RWPE2 (cell line): ENCODE data around the gene DCHS1.

Experiments used
- ATAC-seq: fragments of 200-7000 bp; cut with Tn5 transposase; 3 replicates; pipeline ENCODE4 v1.9.1; 2021; ENCODE audit warnings: low read depth
- DNase-seq: peaks from one replicate; pipeline ENCODE4 v3.0.0-alpha.2; 2020; ENCODE audit warnings: low spot score
- H3K27ac ChIP-seq: fragments of 450-650 bp; 2 replicates; pipeline ENCODE4 v1.5.1; 2017; ENCODE audit warnings: mild to moderate bottlenecking; ENCODE audit not compliant: poor library complexity, severe bottlenecking
- H3K27me3 ChIP-seq: fragments of 250-450 bp; sonication (Bioruptor Pico); 2 replicates; pipeline ENCODE4 v1.5.1; 2021; ENCODE audit warnings: mild to moderate bottlenecking, moderate library complexity; ENCODE audit not compliant: insufficient read depth, poor library complexity, severe bottlenecking
- H3K36me3 ChIP-seq: fragments of 250-450 bp; sonication (Bioruptor Pico); 2 replicates; pipeline ENCODE4 v1.5.1; 2020; ENCODE audit warnings: low read depth, mild to moderate bottlenecking, moderate library complexity
- H3K4me1 ChIP-seq: fragments of 250-450 bp; sonication (Bioruptor Pico); 2 replicates; pipeline ENCODE4 v1.5.1; 2021; ENCODE audit warnings: mild to moderate bottlenecking, moderate library complexity; ENCODE audit not compliant: insufficient read depth, poor library complexity, severe bottlenecking
- H3K4me3 ChIP-seq: fragments of 250-450 bp; sonication (Bioruptor Pico); 2 replicates; pipeline ENCODE4 v1.5.1; 2021; ENCODE audit warnings: mild to moderate bottlenecking, moderate library complexity; ENCODE audit not compliant: severe bottlenecking
- H3K9me3 ChIP-seq: fragments of 250-450 bp; sonication (Bioruptor Pico); 2 replicates; pipeline ENCODE4 v1.5.1; 2021; ENCODE audit warnings: mild to moderate bottlenecking, moderate library complexity; ENCODE audit not compliant: severe bottlenecking
- CTCF ChIP-seq: fragments of 450-650 bp; IDR thresholded peaks from one replicate; pipeline ENCODE4 v1.5.1; 2017; ENCODE audit warnings: mild to moderate bottlenecking, moderate library complexity; ENCODE audit not compliant: poor library complexity, severe bottlenecking

The DCHS1 gene

GRCh38 chr11:6638429-6638828, 17.2 kb downstream of the DCHS1 start:
- ATAC-seq (0 out of 3 replicates have a peak, but pooled peaks have one; percentile 16), DNase-seq (no peak)
- no peak overlapping the region for H3K27ac ChIP-seq
- no peaks in the 10 kb centered on the region for H3K36me3 ChIP-seq
- H3K4me1 ChIP-seq = no peaks in the 10 kb centered on the region
- TF ChIP-seq CTCF = no peak
- H3K27me3 ChIP-seq = no peaks in the 10 kb centered on the region
- H3K9me3 ChIP-seq = no peaks in the 10 kb centered on the region
- H3K4me3 ChIP-seq = no peak overlapping the region

GRCh38 chr11:6637871-6638270, 17.7 kb downstream of the DCHS1 start:
- DNase-seq = no peak
- Histone ChIP-seq H3K27ac (no peak overlapping the region), H3K36me3 (no peaks in the 10 kb centered on the region), H3K4me3 (no peak overlapping the region), H3K4me1 (no peaks in the 10 kb centered on the region), H3K9me3 (no peaks in the 10 kb centered on the region), H3K27me3 (no peaks in the 10 kb centered on the region)
- TF ChIP-seq CTCF = no peak
- no peak for ATAC-seq

GRCh38 chr11:6636480-6636879, 19.1 kb downstream of the DCHS1 start:
- ATAC-seq = no peak
- Histone ChIP-seq H3K4me3 (no peak overlapping the region), H3K27me3 (no peaks in the 10 kb centered on the region), H3K27ac (no peak overlapping the region), H3K9me3 (no peaks in the 10 kb centered on the region), H3K4me1 (no peaks in the 10 kb centered on the region), H3K36me3 (no peaks in the 10 kb centered on the region)
- no peak for DNase-seq
- TF ChIP-seq CTCF = no peak

- ATAC-seq (no peak), DNase-seq (no peak)
- Histone ChIP-seq H3K27me3 (no peaks in the 10 kb centered on the region), H3K36me3 (no peaks in the 10 kb centered on the region), H3K4me1 (no peaks in the 10 kb centered on the region), H3K27ac (no peak overlapping the region), H3K9me3 (no peaks in the 10 kb centered on the region), H3K4me3 (no peak overlapping the region)
- TF ChIP-seq CTCF = no peak
Measured at GRCh38 chr11:6635082-6635932, 20.3 kb downstream of the DCHS1 start.

- Histone ChIP-seq H3K36me3 (no peaks in the 10 kb centered on the region), H3K4me1 (no peaks in the 10 kb centered on the region), H3K27me3 (no peaks in the 10 kb centered on the region), H3K27ac (no peak overlapping the region), H3K9me3 (no peaks in the 10 kb centered on the region), H3K4me3 (no peak overlapping the region)
- ATAC-seq (no peak), DNase-seq (no peak)
- no peak for TF ChIP-seq CTCF
Measured at GRCh38 chr11:6634534-6634933, 21.1 kb downstream of the DCHS1 start.
